K562 (cell line): ENCODE measurements around the gene MS4A2. TPM values are rescaled to one million over a fixed set of nuclear protein-coding genes. Genes with fewer than 3 reads are reported as not detected.
A peak's percentile ranks its signal among the peaks of the same experiment; 100 is the strongest.

ENCODE experiments used
- ATAC-seq: fragments of 200-7000 bp; cut with Tn5 transposase; 3 replicates; pipeline ENCODE4 v1.9.1; 2020; ENCODE audit warnings: moderate library complexity
- BruUV-seq: library from RNA; stranded (reverse); fragments of 400-500 nt; replicated peaks from 2 replicates; lab custom pipeline; 2021; lab: Mats Ljungman, UMichigan
- CTCF ChIA-PET: fragments of 300-600 bp; formaldehyde crosslinking; extraction: SDS; loops from one replicate; lab custom pipeline; 2021; ENCODE audit warnings: low intra/inter-chr PET ratio; lab: Yijun Ruan, JAX
- POLR2A ChIA-PET: fragments of 300-600, 350-650 bp; sonication (Branson Sonifier 250); formaldehyde crosslinking; extraction: SDS; loops from one replicate; lab custom pipeline; 2021; ENCODE audit warnings: antibody characterized with exemption, inconsistent platforms; lab: Yijun Ruan, JAX
- DNase-seq, 4 experiments: peaks; one replicate each; pipeline versions ENCODE4 v3.0.0 to v3.0.0-alpha.2; 2011 to 2018; ENCODE audit warnings: low spot score in 3 of 4, mixed read lengths in 3 of 4; ENCODE audit errors: extremely low read depth in 1 of 4
- FAIRE-seq: peaks from 2 replicates; lab custom pipeline; 2011; peaks lifted over from hg19 to GRCh38; lab: Jason Lieb, UNC
- H2AFZ ChIP-seq: 2 replicates; pipeline ENCODE4 v1.6.0; 2011; ENCODE audit warnings: low read depth, low read length, control low read depth, inconsistent platforms
- H3K27ac ChIP-seq: fragments of 200-600 bp; 3 replicates; pipeline ENCODE4 v1.8.0; 2011; ENCODE audit warnings: low read depth, mild to moderate bottlenecking, control low read depth, inconsistent platforms, low read length, moderate library complexity, mixed read lengths; ENCODE audit errors: extremely low read depth
- H3K27me3 ChIP-seq, 2 experiments: fragments of 300-600 bp in 1 of 2; 2 replicates in 1 of 2; 3 replicates in 1 of 2; pipeline versions ENCODE4 v1.6.0 to v1.8.0; 2011; ENCODE audit warnings: inconsistent platforms in 2 of 2, low read length in 2 of 2, mild to moderate bottlenecking in 1 of 2, mixed read lengths in 1 of 2, moderate library complexity in 1 of 2; ENCODE audit not compliant: control insufficient read depth in 2 of 2, insufficient read depth in 2 of 2
- H3K36me3 ChIP-seq: fragments of 300-600 bp; 3 replicates; pipeline ENCODE4 v1.8.0; 2011; ENCODE audit warnings: mild to moderate bottlenecking, low read length, inconsistent platforms; ENCODE audit not compliant: control insufficient read depth, insufficient read depth
- H3K4me1 ChIP-seq, 2 experiments: fragments of 200-600 bp in 1 of 2; replicated peaks in 1 of 2; 2 replicates in 1 of 2; 3 replicates in 1 of 2; pipeline versions ENCODE4 v1.5.1 to v1.8.0; 2011; ENCODE audit warnings: inconsistent platforms in 2 of 2, low read length in 2 of 2, mild to moderate bottlenecking in 1 of 2, mixed read lengths in 1 of 2, moderate library complexity in 1 of 2; ENCODE audit not compliant: control insufficient read depth in 2 of 2, insufficient read depth in 2 of 2
- H3K4me2 ChIP-seq: 2 replicates; pipeline ENCODE4 v1.6.1; 2011; ENCODE audit warnings: low read length, control low read depth, inconsistent platforms, mixed read lengths; ENCODE audit not compliant: insufficient read depth
- H3K4me3 ChIP-seq: fragments of 200-600 bp; sonication (generic), shearing (Covaris generic); 2 replicates; pipeline ENCODE4 v1.5.1; 2016; ENCODE audit warnings: control low read depth, inconsistent platforms
- H3K79me2 ChIP-seq: fragments of 200-600 bp; 3 replicates; pipeline ENCODE4 v1.8.0; 2011; ENCODE audit warnings: low read length, inconsistent platforms; ENCODE audit not compliant: control insufficient read depth, insufficient read depth
- H3K9ac ChIP-seq, 2 experiments: 2 replicates each; pipeline versions ENCODE4 v1.6.0 to v1.6.1; 2011; ENCODE audit warnings: low read depth in 2 of 2, low read length in 2 of 2, control low read depth in 1 of 2, inconsistent platforms in 1 of 2, mild to moderate bottlenecking in 1 of 2, mixed read lengths in 1 of 2; ENCODE audit not compliant: insufficient read depth in 1 of 2
- H3K9me1 ChIP-seq: one replicate; pipeline ENCODE4 v1.6.0; 2011; ENCODE audit warnings: inconsistent platforms, mild to moderate bottlenecking, low read length, moderate library complexity; ENCODE audit not compliant: control insufficient read depth, insufficient read depth
- H3K9me3 ChIP-seq: replicated peaks from 2 replicates; pipeline ENCODE4 v1.5.1; 2011; ENCODE audit warnings: low read depth, low read length, inconsistent platforms; ENCODE audit not compliant: control insufficient read depth, insufficient read depth
- H4K20me1 ChIP-seq: replicated peaks from 2 replicates; pipeline ENCODE4 v1.6.1; 2011; ENCODE audit warnings: low read length, inconsistent platforms, mixed read lengths; ENCODE audit not compliant: control insufficient read depth, insufficient read depth
- ARID1B ChIP-seq: fragments of 450-650 bp; IDR thresholded peaks from 2 replicates; pipeline ENCODE4 v1.6.1; 2016; ENCODE audit warnings: antibody characterized with exemption, mild to moderate bottlenecking, inconsistent platforms
- BCL6 ChIP-seq: fragments of 250-450 bp; sonication (Bioruptor Pico); IDR thresholded peaks from 2 replicates; pipeline ENCODE4 v1.4.0; 2020
- CBFA2T3 ChIP-seq: fragments of 450-650 bp; IDR thresholded peaks from 2 replicates; pipeline ENCODE4 v1.6.1; 2017
- CBX3 ChIP-seq, 2 experiments: IDR thresholded peaks; 1 replicate in 1 of 2; 2 replicates in 1 of 2; pipeline ENCODE4 v1.6.1; 2012; ENCODE audit warnings: inconsistent platforms in 2 of 2, low read length in 2 of 2, borderline replicate concordance in 1 of 2, control low read depth in 1 of 2
- JUNB ChIP-seq: fragments of 450-650 bp; formaldehyde crosslinking; conservative IDR thresholded peaks from 2 replicates; pipeline ENCODE4 v1.4.0; 2020; ENCODE audit warnings: mild to moderate bottlenecking
- KLF13 ChIP-seq: fragments of 450-650 bp; IDR thresholded peaks from 2 replicates; pipeline ENCODE4 v1.6.1; 2016; ENCODE audit warnings: missing genetic modification characterization, low read depth, mild to moderate bottlenecking, missing compliant biosample characterization, moderate library complexity, borderline replicate concordance
- LARP7 ChIP-seq: fragments of 450-650 bp; IDR thresholded peaks from 2 replicates; pipeline ENCODE4 v1.6.1; 2016
- NCOR1 ChIP-seq: fragments of 450-650 bp; IDR thresholded peaks from 2 replicates; pipeline ENCODE4 v1.6.1; 2016; ENCODE audit warnings: mild to moderate bottlenecking, moderate library complexity
- POLR2B ChIP-seq: fragments of 450-650 bp; IDR thresholded peaks from 2 replicates; pipeline ENCODE4 v1.6.1; 2018; ENCODE audit warnings: low read depth; ENCODE audit not compliant: partially characterized antibody
- SIN3A ChIP-seq, 2 experiments: fragments of 150-350 bp in 1 of 2; IDR thresholded peaks; 2 replicates each; pipeline ENCODE4 v1.6.1; 2011 to 2016; ENCODE audit warnings: borderline replicate concordance in 2 of 2, low read depth in 2 of 2, low read length in 2 of 2, mild to moderate bottlenecking in 2 of 2, moderate library complexity in 2 of 2; ENCODE audit not compliant: control insufficient read depth in 1 of 2
- TAL1 ChIP-seq: fragments of 450-650 bp; IDR thresholded peaks from 2 replicates; pipeline ENCODE4 v1.6.1; 2016; ENCODE audit warnings: mild to moderate bottlenecking
- TEAD4 ChIP-seq, 2 experiments: sonication (generic) in 1 of 2; formaldehyde crosslinking in 1 of 2; IDR thresholded peaks; 2 replicates each; pipeline versions ENCODE4 v1.6.1 to v1.8.0; 2012 to 2022; ENCODE audit warnings: borderline replicate concordance in 1 of 2, inconsistent platforms in 1 of 2, low read length in 1 of 2, mild to moderate bottlenecking in 1 of 2, missing genetic modification reagents in 1 of 2
- WGBS: fragments of 100-300 bp; shearing (Covaris generic); methylation state at CpG from one replicate; pipeline ENCODE4 v1.1.6; 2016; ENCODE audit warnings: low coverage, mixed read lengths; ENCODE audit not compliant: insufficient coverage; ENCODE audit errors: missing lambda C conversion rate; 5-methylcytosine and 5-hydroxymethylcytosine counted together
- in situ Hi-C: fragments of 300-500 bp; cut with MboI; formaldehyde crosslinking; loops from 4 replicates; pipeline ENCODE4 v1.15.0; 2018; ENCODE audit warnings: inconsistent platforms, mixed read lengths
- intact Hi-C: fragments of 100-400 bp; cut with micrococcal nuclease; formaldehyde crosslinking; loops from 2 replicates; pipeline ENCODE4 v1.14.2; 2022
- polyA plus RNA-seq, 8 experiments: library from polyadenylated mRNA; depleted of rRNA in 4 of 8; stranded (reverse) in 5 of 8; unstranded in 3 of 8; fragments of >200 nt; fragmentation: Nextera tagmentation in 2 of 8; fragmentation: Illumina TruSeq in 1 of 8; extraction: Ambion mirVana in 2 of 8; extraction: Trizol in 1 of 8; gene quantifications; 2 replicates each; pipeline versions ENCODE4 v1.2.1 to v1.2.3, GENCODE V29; 2011 to 2014; ENCODE audit warnings: inconsistent platforms in 1 of 8, missing spikeins in 1 of 8
- total RNA-seq, 7 experiments: library from RNA; depleted of rRNA in 6 of 7; stranded (reverse); fragments of >200 nt in 6 of 7; fragmentation: Illumina TruSeq in 2 of 7; extraction: Trizol in 2 of 7; gene quantifications; 2 replicates each; pipeline versions ENCODE4 v1.2.1 to v1.2.3, GENCODE V29; 2011 to 2021; ENCODE audit warnings: low replicate concordance in 1 of 7
- TF ChIP-seq, protein P1 (sequence below): fragments of 450-650 bp; formaldehyde crosslinking; IDR thresholded peaks from 2 replicates; pipeline ENCODE4 v1.4.0; 2020; ENCODE audit warnings: mild to moderate bottlenecking, moderate library complexity
- TF ChIP-seq, protein P2 (sequence below): IDR thresholded peaks from 3 replicates; pipeline ENCODE4 v1.6.1; 2011; ENCODE audit warnings: borderline replicate concordance, mild to moderate bottlenecking, moderate library complexity; ENCODE audit not compliant: insufficient read length; ENCODE audit errors: extremely low read depth

MS4A2 gene
- total and polyA plus RNA-seq, 9 of the 15 experiments (the other 6 are each of a cell fraction or from before 2014, with no cell fraction given), result 0.06 to 5.7 (median 0.86) TPM

DNA sequence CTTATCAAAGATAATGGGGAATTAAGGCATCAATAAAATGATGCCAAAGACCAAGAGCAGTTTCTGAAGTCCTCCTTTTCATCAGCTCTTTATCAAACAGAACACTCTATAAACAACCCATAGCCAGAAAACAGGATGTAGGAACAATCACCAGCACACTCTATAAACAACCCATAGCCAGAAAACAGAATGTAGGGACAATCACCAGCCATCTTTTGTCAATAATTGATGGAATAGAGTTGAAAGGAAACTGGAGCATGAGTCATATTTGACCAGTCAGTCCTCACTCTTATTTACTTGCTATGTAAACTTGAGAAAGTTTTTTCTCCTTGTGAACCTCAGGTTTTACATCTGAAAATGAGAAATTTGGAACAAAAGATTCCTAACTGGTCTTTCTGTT is 10.0 kb downstream of the MS4A2 start (continued):
- TF ChIP-seq JUNB, result no peak
- no peak for TF ChIP-seq KLF13 (tag)
- TF ChIP-seq, protein P1, sequence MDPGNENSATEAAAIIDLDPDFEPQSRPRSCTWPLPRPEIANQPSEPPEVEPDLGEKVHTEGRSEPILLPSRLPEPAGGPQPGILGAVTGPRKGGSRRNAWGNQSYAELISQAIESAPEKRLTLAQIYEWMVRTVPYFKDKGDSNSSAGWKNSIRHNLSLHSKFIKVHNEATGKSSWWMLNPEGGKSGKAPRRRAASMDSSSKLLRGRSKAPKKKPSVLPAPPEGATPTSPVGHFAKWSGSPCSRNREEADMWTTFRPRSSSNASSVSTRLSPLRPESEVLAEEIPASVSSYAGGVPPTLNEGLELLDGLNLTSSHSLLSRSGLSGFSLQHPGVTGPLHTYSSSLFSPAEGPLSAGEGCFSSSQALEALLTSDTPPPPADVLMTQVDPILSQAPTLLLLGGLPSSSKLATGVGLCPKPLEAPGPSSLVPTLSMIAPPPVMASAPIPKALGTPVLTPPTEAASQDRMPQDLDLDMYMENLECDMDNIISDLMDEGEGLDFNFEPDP (CRISPR knock-in tag), result no peak
- no peak for TF ChIP-seq POLR2B
- TF ChIP-seq SIN3A (IDR thresholded peaks at IDR 0.05; ENCODE audit: borderline replicate concordance in 2 of 2, control insufficient read depth in 1 of 2, low read depth in 2 of 2, low read length in 2 of 2), result no peak
- no peak for TF ChIP-seq NCOR1
- TF ChIP-seq, all 486 proteins: peak for 0

DNA sequence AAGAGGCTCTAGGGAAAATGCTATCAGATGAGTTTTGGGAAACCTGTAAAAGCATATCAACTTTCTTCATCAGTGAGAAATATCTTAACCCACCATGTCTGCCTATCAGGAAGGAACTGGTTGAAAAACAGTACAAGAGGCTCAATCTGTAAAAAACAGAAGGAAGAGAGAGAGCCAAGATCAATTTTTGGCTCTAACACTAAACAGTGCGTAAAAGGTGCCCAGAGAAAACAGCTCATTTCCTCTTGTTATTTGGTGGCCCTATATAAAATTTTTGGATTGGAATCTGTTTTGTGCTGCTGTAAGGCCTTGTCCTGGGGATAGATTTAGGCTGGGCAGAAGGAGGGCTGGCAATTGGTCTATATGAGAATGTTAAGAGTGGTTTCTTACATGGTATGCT is 12.1 kb downstream of the MS4A2 start:
- Histone ChIP-seq H3K27me3 (no peaks in the 10 kb centered on the region), H3K9ac (no peak overlapping the region), H3K36me3 (no peaks in the 10 kb centered on the region; the same call in 2 of the 3 replicates), H3K79me2 (no peaks in the 10 kb centered on the region), H4K20me1 (no peaks in the 10 kb centered on the region), H2AFZ (0 out of 2 replicates have a peak overlapping the region, but pooled peaks have one; percentile 40), H3K4me1 (peaks cover 0 to 2% of the 10 kb centered on the region in 2 experiments; a peak in 1 of 5 replicates), H3K4me3 (no peak overlapping the region), H3K4me2 (no peak overlapping the region), H3K9me3 (0 out of 2 replicates have a peak, but pooled peaks cover 8% of the 10 kb centered on the region), H3K9me1 (no peaks in the 10 kb centered on the region), H3K27ac (peak overlapping the region; percentile 38; the same call in 1 of the 3 replicates)
- in situ Hi-C loops (no loop called here), intact Hi-C loops (no loop called here)
- no peak for DNase-seq
- CTCF ChIA-PET, result no interaction called here
- POLR2A ChIA-PET, result no interaction called here
- ATAC-seq, result no peak
- no TSS peak for BruUV-seq
- no peak for FAIRE-seq
- WGBS, result 33% methylated on average over 1 of the region's 1 CpG
- TF ChIP-seq ARID1B, result peak; percentile 30; the same call in 1 of the 2 replicates
- TF ChIP-seq, protein P2, sequence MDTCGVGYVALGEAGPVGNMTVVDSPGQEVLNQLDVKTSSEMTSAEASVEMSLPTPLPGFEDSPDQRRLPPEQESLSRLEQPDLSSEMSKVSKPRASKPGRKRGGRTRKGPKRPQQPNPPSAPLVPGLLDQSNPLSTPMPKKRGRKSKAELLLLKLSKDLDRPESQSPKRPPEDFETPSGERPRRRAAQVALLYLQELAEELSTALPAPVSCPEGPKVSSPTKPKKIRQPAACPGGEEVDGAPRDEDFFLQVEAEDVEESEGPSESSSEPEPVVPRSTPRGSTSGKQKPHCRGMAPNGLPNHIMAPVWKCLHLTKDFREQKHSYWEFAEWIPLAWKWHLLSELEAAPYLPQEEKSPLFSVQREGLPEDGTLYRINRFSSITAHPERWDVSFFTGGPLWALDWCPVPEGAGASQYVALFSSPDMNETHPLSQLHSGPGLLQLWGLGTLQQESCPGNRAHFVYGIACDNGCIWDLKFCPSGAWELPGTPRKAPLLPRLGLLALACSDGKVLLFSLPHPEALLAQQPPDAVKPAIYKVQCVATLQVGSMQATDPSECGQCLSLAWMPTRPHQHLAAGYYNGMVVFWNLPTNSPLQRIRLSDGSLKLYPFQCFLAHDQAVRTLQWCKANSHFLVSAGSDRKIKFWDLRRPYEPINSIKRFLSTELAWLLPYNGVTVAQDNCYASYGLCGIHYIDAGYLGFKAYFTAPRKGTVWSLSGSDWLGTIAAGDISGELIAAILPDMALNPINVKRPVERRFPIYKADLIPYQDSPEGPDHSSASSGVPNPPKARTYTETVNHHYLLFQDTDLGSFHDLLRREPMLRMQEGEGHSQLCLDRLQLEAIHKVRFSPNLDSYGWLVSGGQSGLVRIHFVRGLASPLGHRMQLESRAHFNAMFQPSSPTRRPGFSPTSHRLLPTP, result no peak
- TF ChIP-seq LARP7, result no peak
- no peak for TF ChIP-seq CBX3 (IDR thresholded peaks at IDR 0.05; ENCODE audit: borderline replicate concordance in 1 of 2, low read length in 2 of 2)
- peak; percentile 43 for TF ChIP-seq TAL1
- TF ChIP-seq BCL6 (CRISPR knock-in tag), result no peak
- TF ChIP-seq CBFA2T3, result peak; percentile 38; the same call in 1 of the 2 replicates
- TF ChIP-seq TEAD4 (IDR thresholded peaks at IDR 0.05; ENCODE audit: low read length), result peak; percentile 46; the same call in 1 of the 2 replicates
- no peak for TF ChIP-seq TEAD4 (CRISPR knock-in tag; IDR thresholded peaks at IDR 0.05; ENCODE audit: borderline replicate concordance)
